NCI-H2196 treated with DMSO at 0.1 percent for 48 hours (cell line): ENCODE data around the gene PCDHB6.
"Not testable (repeated sequence)": the region's sequence is repeated elsewhere in the genome, so short reads cannot be mapped to it uniquely, and the experiment has no call there.

Experiments used
- DNase-seq: peaks from one replicate; lab custom pipeline; 2025; ENCODE audit not compliant: unreplicated experiment; lab: John Stamatoyannopoulos, UW

Gene PCDHB6

DNA sequence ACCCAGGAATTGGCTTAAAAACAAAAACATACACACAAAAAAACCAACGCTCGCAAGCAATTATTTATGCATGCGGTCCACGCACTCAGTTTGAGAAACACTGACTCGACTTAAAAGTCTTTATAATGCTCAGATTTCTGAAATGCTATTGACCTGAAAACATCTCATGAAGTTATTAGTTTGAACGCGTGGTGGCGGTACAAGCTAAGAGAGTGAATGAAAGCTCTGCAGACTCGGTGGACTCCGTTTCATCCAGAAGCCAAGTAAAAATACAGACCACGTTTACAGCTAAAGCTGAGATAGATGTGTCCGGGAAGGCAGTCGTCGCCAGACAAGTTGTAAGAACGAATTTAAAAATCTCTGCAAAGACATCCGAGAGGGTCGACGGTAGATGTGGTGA, at the start of gene PCDHB6:
Gene PCDHB6 (plus strand): TSS at position 246 of the 400 bp plus-strand sequence. CDS start 201 bp downstream, outside the sequence.
- no peak for DNase-seq

DNA sequence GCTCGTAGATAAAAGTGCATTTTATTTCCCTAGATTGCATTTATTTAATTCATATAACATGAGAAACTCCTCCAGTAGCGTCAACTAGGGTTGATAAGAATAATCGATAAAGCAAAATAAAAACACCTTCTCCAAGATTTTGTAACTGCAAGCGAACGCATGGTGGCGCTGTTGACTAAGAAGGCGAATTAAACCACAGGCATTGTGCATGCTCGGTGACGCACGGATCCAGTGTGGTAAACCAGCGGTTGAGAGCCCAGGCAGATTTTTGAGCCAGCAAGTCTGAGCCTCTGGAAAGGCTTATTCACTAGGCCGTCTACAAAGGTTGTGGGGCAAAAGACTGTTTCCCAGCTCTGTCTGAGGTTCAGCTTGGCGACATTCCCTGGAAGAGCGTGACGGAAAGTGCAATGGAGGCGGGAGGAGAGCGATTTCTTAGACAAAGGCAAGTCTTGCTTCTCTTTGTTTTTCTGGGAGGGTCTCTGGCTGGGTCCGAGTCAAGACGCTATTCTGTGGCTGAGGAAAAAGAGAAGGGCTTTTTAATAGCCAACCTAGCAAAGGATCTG, 49.5 kb upstream of the PCDHB6 start, which contains the start of gene PCDHB3:
Gene PCDHB3 (plus strand): TSS at position 231 of the 563 bp plus-strand sequence. CDS start 177 bp downstream, at position 408.
- peak; percentile 67 for DNase-seq

DNA sequence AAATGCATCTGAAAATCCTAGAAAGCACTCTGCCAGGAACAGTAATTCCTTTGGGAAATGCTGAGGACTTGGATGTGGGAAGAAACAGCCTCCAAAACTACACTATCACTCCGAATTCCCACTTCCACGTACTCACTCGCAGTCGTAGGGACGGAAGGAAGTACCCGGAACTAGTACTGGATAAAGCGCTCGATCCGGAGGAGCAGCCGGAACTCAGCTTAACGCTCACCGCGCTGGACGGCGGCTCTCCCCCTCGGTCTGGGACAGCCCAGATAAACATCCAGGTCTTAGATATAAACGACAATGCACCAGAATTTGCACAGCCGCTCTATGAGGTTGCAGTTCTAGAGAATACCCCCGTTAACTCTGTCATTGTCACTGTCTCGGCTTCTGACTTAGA, 48.8 kb upstream of the PCDHB6 start:
- DNase-seq, result no peak

DNA sequence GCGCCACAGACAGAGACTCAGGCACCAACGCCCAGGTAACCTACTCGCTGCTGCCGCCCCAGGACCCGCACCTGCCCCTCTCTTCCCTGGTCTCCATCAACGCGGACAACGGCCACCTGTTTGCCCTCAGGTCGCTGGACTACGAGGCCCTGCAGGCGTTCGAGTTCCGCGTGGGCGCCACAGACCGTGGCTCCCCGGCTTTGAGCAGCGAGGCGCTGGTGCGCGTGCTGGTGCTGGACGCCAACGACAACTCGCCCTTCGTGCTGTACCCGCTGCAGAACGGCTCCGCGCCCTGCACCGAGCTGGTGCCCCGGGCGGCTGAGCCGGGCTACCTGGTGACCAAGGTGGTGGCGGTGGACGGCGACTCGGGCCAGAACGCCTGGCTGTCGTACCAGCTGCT, 47.8 kb upstream of the PCDHB6 start:
- not testable (repeated sequence) for DNase-seq

DNA sequence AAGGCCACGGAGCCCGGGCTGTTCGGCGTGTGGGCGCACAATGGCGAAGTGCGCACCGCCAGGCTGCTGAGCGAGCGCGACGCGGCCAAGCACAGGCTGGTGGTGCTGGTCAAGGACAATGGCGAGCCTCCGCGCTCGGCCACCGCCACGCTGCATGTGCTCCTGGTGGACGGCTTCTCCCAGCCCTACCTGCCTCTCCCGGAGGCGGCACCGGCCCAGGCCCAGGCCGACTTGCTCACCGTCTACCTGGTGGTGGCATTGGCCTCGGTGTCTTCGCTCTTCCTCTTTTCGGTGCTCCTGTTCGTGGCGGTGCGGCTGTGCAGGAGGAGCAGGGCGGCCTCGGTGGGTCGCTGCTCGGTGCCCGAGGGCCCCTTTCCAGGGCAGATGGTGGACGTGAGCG, 47.4 kb upstream of the PCDHB6 start:
- not testable (repeated sequence) for DNase-seq

DNA sequence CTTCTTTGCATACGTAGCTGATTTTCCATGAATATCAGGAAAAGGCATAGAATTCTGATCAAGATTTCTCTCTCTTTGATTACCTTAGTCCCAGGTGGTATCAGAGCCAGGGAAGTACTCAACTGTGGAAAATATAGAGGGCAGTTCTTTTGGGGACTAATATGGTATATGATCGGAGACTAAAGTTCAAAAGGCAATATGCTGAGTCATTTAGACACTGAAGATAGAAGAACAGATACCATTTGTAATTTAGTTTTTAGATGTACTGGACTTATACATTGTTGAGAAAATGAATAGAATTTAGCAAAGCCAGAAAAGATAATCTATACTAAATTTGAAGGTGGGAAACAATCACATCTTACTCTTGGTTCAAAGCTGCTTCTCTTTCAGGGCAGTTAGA, 44.5 kb upstream of the PCDHB6 start:
- no peak for DNase-seq

DNA sequence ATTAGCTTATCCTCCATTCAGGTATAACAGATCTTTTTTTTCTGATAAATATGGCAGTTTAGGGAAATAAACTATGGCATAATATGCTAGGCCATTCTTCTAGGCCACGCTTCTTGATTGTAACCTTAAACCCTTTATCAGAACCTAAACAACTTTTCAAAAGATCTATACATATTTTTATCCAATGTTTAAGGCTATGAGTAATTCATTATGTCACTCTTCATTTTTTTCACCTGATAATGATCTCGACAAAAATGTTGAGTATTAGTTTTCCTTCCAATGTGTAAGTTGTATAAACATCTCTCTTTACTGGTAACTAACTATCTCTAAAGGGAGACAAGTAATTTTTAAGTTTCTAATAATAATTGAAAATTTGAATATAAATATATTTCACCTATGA, 30.6 kb upstream of the PCDHB6 start:
- DNase-seq, result no peak

DNA sequence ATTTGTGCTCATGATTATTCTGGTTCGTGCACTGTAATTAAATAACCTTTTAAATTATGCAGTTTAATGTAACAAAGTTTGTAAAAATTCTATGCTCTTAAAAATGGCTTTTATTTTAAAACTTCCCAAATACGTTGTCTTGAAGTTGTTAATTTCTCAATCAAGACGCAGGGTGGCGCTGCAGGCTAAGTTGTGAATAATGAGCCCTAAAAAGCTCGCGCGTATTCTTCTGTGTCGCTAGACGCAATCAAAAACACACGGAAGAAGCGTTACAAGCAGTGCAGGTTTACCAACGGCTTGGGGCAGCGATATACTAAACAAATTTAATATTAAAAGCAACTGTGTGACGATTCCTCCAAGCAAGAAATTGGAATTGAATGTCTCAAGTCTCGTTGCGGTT, 28.3 kb upstream of the PCDHB6 start, which contains the start of gene PCDHB4:
Gene PCDHB4 (plus strand): TSS at position 256 of the 400 bp plus-strand sequence. CDS start 181 bp downstream, outside the sequence.
- DNase-seq, result no peak

DNA sequence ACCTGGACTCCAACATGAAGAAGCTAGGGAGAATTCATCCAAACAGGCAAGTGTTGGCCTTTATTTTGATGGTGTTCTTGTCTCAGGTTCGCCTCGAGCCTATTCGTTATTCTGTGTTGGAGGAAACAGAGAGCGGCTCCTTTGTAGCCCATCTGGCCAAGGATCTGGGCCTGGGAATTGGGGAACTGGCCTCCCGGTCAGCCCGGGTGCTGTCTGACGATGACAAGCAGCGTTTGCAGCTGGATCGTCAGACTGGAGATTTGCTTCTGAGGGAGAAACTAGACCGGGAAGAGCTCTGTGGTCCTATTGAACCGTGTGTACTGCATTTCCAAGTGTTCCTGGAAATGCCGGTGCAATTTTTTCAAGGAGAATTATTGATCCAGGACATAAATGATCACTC, 27.9 kb upstream of the PCDHB6 start:
- DNase-seq, result no peak

DNA sequence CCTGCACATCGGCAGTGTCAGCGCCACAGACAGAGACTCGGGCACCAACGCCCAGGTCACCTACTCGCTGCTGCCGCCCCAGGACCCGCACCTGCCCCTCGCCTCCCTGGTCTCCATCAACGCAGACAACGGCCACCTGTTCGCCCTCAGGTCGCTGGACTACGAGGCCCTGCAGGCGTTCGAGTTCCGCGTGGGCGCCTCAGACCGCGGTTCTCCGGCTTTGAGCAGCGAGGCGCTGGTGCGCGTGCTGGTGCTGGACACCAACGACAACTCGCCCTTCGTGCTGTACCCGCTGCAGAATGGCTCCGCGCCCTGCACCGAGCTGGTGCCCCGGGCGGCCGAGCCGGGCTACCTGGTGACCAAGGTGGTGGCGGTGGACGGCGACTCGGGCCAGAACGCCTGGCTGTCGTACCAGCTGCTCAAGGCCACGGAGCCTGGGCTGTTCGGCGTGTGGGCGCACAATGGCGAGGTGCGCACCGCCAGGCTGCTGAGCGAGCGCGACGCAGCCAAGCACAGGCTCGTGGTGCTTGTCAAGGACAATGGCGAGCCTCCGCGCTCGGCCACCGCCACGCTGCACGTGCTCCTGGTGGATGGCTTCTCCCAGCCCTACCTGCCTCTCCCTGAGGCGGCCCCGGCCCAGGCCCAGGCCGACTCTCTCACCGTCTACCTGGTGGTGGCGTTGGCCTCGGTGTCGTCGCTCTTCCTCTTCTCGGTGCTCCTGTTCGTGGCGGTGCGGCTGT, 26.3 kb upstream of the PCDHB6 start:
- not testable (repeated sequence) for DNase-seq

DNA sequence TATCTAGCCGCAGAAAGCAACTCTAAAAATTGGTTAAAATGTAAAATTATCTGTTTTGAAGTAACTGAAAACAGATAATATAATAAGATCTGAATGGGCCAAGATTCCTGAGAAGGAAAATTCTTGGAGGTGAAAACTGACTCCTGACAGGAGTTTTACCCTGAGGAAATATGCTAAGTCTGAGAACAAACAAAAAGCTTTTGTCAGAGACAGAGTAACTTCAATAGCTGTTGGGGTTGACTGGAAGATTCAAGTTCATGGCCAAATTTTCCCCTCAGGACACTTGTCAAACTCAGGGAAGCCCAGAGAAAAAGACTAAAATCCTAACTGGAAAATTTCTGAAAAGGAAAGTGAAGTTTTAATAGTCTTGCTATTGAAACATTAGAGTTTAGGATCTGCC, 22.6 kb upstream of the PCDHB6 start:
- DNase-seq, result no peak

DNA sequence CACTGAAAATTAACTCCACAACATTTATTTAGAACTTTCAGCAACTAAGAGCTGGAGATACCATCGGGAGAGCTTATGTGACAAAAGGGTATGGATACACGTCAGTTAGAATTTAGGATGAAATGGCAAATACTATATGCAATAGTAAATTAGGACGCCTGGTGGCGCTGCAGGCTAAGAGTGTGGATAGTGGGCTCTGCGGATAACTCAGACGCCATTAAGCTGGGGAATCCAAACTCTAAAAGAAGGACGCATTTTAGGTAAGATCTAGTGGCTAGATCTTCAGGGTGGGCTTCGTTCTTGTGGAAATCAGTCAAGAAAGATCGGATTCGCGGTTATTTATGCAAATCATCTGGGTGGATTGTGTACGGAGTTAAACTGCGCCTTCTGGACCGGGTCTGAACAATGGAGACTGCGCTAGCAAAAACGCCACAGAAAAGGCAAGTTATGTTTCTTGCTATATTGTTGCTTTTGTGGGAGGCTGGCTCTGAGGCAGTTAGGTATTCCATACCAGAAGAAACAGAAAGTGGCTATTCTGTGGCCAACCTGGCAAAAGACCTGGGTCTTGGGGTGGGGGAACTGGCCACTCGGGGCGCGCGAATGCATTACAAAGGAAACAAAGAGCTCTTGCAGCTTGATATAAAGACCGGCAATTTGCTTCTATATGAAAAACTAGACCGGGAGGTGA, 14.7 kb upstream of the PCDHB6 start, which contains the start of gene PCDHB5:
Gene PCDHB5 (plus strand): TSS at position 177 of the 688 bp plus-strand sequence. CDS start 229 bp downstream, at position 406.
- DNase-seq, result no peak

DNA sequence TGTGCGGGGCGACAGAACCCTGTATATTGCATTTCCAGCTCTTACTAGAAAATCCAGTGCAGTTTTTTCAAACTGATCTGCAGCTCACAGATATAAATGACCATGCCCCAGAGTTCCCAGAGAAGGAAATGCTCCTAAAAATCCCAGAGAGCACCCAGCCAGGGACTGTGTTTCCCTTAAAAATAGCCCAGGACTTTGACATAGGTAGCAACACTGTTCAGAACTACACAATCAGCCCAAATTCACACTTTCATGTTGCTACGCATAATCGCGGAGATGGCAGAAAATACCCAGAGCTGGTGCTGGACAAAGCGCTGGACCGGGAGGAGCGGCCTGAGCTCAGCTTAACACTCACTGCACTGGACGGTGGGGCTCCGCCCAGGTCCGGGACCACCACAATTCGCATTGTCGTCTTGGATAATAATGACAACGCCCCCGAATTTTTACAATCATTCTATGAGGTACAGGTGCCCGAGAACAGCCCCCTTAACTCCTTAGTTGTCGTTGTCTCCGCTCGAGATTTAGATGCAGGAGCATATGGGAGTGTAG, 14.1 kb upstream of the PCDHB6 start:
- DNase-seq, result no peak

DNA sequence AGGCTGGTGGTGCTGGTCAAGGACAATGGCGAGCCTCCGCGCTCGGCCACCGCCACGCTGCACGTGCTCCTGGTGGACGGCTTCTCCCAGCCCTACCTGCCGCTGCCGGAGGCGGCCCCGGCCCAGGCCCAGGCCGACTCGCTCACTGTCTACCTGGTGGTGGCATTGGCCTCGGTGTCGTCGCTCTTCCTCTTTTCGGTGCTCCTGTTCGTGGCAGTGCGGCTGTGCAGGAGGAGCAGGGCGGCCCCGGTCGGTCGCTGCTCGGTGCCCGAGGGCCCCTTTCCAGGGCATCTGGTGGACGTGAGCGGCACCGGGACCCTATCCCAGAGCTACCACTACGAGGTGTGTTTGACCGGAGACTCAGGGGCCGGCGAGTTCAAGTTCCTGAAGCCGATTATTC, 12.5 kb upstream of the PCDHB6 start:
- DNase-seq, result not testable (repeated sequence)

DNA sequence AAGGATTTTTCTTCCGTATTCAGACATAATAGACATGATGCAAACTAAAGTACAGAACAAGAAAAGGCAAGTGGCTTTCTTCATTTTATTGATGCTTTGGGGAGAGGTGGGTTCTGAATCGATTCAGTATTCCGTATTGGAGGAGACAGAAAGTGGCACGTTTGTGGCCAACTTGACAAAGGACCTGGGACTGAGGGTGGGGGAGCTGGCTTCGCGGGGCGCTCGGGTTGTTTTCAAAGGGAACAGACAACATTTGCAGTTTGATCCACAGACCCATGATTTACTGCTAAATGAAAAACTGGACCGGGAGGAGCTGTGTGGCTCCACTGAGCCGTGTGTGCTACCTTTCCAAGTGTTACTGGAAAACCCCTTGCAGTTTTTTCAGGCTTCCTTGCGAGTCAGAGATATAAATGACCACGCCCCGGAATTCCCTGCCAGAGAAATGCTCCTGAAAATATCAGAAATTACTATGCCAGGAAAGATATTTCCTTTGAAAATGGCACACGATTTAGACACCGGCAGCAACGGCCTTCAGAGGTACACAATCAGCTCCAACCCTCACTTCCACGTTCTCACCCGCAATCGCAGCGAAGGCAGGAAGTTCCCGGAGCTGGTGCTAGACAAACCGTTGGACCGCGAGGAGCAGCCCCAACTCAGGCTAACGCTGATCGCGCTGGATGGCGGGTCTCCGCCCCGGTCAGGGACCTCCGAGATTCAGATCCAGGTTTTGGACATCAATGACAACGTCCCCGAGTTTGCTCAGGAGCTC, 551 bp downstream of the PCDHB6 start:
- no peak for DNase-seq

DNA sequence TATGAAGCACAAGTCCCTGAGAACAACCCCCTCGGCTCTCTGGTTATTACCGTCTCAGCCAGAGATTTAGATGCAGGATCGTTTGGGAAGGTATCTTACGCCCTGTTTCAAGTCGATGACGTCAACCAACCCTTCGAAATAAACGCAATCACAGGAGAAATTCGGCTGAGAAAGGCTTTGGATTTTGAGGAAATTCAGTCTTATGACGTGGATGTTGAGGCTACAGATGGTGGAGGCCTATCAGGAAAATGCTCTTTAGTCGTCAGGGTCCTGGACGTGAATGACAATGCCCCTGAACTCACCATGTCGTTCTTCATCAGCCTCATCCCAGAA, 1.1 kb downstream of the PCDHB6 start:
- DNase-seq, result no peak

DNA sequence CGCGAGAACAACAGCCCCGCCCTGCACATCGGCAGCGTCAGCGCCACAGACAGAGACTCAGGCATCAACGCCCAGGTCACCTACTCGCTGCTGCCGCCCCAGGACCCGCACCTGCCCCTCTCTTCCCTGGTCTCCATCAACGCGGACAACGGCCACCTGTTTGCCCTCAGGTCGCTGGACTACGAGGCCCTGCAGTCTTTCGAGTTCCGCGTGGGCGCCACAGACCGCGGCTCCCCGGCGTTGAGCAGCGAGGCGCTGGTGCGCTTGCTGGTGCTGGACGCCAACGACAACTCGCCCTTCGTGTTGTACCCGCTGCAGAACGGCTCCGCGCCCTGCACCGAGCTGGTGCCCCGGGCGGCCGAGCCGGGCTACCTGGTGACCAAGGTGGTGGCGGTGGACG, 1.8 kb downstream of the PCDHB6 start:
- not testable (repeated sequence) for DNase-seq

DNA sequence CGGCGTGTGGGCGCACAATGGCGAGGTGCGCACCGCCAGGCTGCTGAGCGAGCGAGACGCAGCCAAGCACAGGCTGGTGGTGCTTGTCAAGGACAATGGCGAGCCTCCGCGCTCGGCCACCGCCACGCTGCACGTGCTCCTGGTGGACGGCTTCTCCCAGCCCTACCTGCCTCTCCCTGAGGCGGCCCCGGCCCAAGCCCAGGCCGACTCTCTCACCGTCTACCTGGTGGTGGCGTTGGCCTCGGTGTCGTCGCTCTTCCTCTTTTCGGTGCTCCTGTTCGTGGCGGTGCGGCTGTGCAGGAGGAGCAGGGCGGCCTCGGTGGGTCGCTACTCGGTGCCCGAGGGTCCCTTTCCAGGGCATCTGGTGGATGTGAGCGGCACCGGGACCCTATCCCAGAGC, 2.2 kb downstream of the PCDHB6 start:
- DNase-seq, result not testable (repeated sequence)

DNA sequence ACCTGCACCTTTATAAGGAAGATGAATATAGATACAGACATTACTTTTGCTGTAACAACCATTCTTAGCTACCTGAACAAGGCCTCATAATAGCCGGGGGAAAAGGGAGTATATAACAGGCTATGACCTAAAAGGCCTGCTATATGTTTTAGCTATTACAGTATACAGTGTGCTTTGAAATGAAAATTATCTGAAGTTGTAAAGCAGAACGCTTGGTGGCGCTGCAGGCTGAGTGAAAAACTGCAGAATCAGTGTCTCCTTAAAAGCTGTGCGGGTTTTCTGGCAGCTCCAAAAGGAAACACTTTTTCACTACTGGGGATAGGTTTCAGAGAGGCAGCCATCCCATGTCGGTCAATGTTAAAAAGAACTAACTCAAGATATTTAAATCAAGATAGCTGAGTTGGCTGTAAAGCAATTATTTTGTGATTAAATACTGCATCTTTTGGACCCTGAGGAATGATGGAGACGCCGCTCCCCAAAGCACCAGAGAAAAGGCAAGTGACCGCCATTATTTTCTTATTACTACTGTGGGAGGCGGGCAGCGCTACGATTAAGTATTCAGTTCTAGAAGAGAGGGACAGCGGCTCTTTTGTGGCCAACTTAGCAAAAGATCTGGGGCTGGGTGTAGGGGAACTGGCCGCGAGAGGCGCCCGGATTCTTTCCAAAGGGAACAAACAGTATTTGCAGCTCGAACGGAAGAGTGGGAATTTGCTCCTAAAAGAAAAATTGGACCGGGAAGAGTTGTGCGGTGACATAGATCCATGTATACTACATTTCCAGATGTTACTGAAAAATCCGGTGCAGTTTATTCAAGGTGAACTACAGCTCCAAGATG, 5.9 kb downstream of the PCDHB6 start:
- DNase-seq, result no peak

DNA sequence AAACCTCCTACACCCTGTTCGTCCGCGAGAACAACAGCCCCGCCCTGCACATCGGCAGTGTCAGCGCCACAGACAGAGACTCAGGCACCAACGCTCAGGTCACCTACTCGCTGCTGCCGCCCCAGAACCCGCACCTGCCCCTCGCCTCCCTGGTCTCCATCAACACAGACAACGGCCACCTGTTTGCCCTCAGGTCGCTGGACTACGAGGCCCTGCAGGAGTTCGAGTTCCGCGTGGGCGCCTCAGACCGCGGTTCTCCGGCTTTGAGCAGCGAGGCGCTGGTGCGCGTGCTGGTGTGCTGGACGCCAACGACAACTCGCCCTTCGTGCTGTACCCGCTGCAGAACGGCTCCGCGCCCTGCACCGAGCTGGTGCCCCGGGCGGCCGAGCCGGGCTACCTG, 7.5 kb downstream of the PCDHB6 start:
- not testable (repeated sequence) for DNase-seq
